ENCODE measurements around the gene CROCC. TPM values are rescaled to one million over a fixed set of nuclear protein-coding genes. Genes with fewer than 3 reads are reported as not detected.
"Not testable (repeated sequence)": the region's sequence is repeated elsewhere in the genome, so short reads cannot be mapped to it uniquely, and the experiment has no call there.

Gene CROCC
- total and polyA plus RNA-seq, 4 donors, result 10.5 to 68.7 (median 26.4) TPM

GRCh38 chr1:16927711-16928485 lies 6.2 kb downstream of the CROCC start:
- H3K27me3 ChIP-seq (ENCODE audit: control insufficient read depth in 1 of 2, insufficient read depth in 2 of 2, low read length in 1 of 2), result no peaks in the 10 kb centered on the region
- no peaks in the 10 kb centered on the region for H3K4me1 ChIP-seq (ENCODE audit: control insufficient read depth in 1 of 2, insufficient read depth in 2 of 2, low read length in 2 of 2)
- no peaks in the 10 kb centered on the region for H3K9me3 ChIP-seq (ENCODE audit: control insufficient read depth, low read length)
- WGBS, 2 donors, result 84 to 87% methylated on average over 13 of the region's 13 CpGs
- peaks cover 0 to 2% of the 10 kb centered on the region in 2 donors for H3K36me3 ChIP-seq (ENCODE audit: control insufficient read depth in 1 of 2, insufficient read depth in 2 of 2, low read length in 1 of 2)
- intact Hi-C loops (cut with DNase I), result loop anchor here in 1 of 2 donors (10.0 kb wide), 1 partner anchor 313 kb away; the partner anchor contains the start of gene NBPF1
- no peak for DNase-seq
- no peak overlapping the region for H3K27ac ChIP-seq (ENCODE audit: low read depth in 1 of 2, low read length in 2 of 2)
- no peak overlapping the region for H3K4me3 ChIP-seq (ENCODE audit: low read length in 2 of 2)
- ATAC-seq (ENCODE audit: low FRiP score), result no peak

GRCh38 chr1:16929146-16930041 lies 7.7 kb downstream of the CROCC start:
- ATAC-seq (ENCODE audit: low FRiP score); H3K27ac ChIP-seq (ENCODE audit: low read depth in 1 of 2, low read length in 2 of 2); H3K9me3 ChIP-seq (ENCODE audit: control insufficient read depth, low read length); H3K4me3 ChIP-seq (ENCODE audit: low read length in 2 of 2); H3K36me3 ChIP-seq (ENCODE audit: control insufficient read depth in 1 of 2, insufficient read depth in 2 of 2, low read length in 1 of 2); H3K4me1 ChIP-seq (ENCODE audit: control insufficient read depth in 1 of 2, insufficient read depth in 2 of 2, low read length in 2 of 2); H3K27me3 ChIP-seq (ENCODE audit: control insufficient read depth in 1 of 2, insufficient read depth in 2 of 2, low read length in 1 of 2): not testable (repeated sequence)
- DNase-seq, result peak in 1 of 2 donors; percentile 39
- WGBS, 2 donors, result 89 to 90% methylated on average over 24 of the region's 24 CpGs
- intact Hi-C loops (cut with DNase I), result loop anchor here in 1 of 2 donors (10.0 kb wide), 1 partner anchor 315 kb away; the partner anchor contains the start of gene NBPF1

DNA sequence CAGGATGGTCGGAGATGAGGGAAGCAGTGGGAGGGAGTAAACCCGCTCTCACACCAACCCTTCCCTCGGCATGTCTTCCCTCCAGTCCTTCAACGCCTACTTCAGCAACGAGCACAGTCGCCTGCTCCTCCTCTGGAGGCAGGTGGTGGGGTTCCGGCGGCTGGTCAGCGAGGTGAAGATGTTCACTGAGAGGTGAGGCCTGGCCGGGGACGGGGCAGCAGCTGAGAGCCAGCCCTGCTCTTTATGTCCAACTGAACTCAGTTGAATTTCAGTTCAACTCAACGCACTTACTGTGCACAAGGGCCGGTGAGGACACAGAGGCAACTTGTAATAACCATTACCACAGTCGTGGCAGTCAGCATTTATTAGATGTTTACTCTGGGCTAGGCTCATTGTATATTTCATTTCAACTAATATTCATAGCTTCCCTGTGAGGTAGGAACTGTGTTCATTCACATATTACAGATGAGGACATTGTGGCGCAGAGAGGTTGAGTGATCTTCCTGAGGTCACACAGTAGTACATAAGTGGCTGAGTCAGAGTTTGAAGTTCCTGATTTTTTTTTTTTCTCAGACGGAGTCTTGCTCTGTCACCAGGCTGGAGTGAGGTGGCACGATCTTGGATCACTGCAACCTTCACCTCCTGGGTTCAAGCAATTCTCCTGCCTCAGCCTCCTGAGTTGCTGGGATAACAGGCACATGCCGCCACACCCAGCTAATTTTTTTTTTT lies 9.6 kb downstream of the CROCC start:
- ATAC-seq (ENCODE audit: low FRiP score); H3K4me3 ChIP-seq (ENCODE audit: low read length in 2 of 2); H3K9me3 ChIP-seq (ENCODE audit: control insufficient read depth, low read length); H3K36me3 ChIP-seq (ENCODE audit: control insufficient read depth in 1 of 2, insufficient read depth in 2 of 2, low read length in 1 of 2); H3K27me3 ChIP-seq (ENCODE audit: control insufficient read depth in 1 of 2, insufficient read depth in 2 of 2, low read length in 1 of 2); DNase-seq; H3K27ac ChIP-seq (ENCODE audit: low read depth in 1 of 2, low read length in 2 of 2); H3K4me1 ChIP-seq (ENCODE audit: control insufficient read depth in 1 of 2, insufficient read depth in 2 of 2, low read length in 2 of 2); intact Hi-C loops (cut with DNase I): not testable (repeated sequence)
- WGBS, 2 donors, result 85 to 89% methylated on average over 18 of the region's 18 CpGs

DNA sequence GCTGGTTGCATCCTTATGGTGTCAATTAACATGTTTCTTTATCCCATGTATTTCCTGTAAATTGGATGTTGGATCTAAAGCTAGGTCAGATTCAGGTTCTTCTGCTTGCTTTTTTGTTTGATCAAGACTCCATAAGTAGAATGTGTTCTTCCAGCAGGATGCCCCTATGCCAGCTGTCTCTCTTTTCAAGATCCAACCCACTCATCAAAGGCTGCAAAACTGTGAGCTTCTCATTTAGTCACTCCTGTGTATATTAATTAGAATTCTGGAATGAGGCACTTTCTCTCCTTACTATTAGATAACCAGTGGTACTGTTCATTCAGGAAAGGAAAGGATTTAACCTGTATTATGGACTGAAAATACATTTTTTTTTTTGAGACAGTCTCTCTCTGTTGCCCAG lies 12.2 kb downstream of the CROCC start:
- H3K36me3 ChIP-seq (ENCODE audit: control insufficient read depth in 1 of 2, insufficient read depth in 2 of 2, low read length in 1 of 2); H3K9me3 ChIP-seq (ENCODE audit: control insufficient read depth, low read length); DNase-seq; H3K4me3 ChIP-seq (ENCODE audit: low read length in 2 of 2); H3K27me3 ChIP-seq (ENCODE audit: control insufficient read depth in 1 of 2, insufficient read depth in 2 of 2, low read length in 1 of 2); ATAC-seq (ENCODE audit: low FRiP score); intact Hi-C loops (cut with DNase I); H3K4me1 ChIP-seq (ENCODE audit: control insufficient read depth in 1 of 2, insufficient read depth in 2 of 2, low read length in 2 of 2); H3K27ac ChIP-seq (ENCODE audit: low read depth in 1 of 2, low read length in 2 of 2): not testable (repeated sequence)

DNA sequence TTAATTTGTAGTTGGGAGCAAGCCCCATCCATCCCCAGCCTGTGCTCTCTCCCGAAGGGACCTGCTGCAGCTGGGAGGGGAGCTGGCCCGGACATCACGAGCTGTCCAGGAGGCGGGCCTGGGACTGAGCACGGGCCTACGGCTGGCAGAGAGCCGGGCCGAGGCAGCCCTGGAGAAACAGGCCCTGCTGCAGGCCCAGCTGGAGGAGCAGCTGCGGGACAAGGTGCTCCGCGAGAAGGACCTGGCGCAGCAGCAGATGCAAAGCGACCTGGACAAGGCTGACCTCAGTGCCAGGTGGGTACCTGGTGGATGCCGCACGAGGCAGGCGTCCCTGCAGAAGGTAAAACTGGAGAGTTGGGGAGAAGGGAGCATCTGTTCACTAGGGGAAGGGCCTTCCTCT lies 14.8 kb downstream of the CROCC start:
- DNase-seq; H3K36me3 ChIP-seq (ENCODE audit: control insufficient read depth in 1 of 2, insufficient read depth in 2 of 2, low read length in 1 of 2); H3K27ac ChIP-seq (ENCODE audit: low read depth in 1 of 2, low read length in 2 of 2); H3K4me1 ChIP-seq (ENCODE audit: control insufficient read depth in 1 of 2, insufficient read depth in 2 of 2, low read length in 2 of 2); H3K4me3 ChIP-seq (ENCODE audit: low read length in 2 of 2); H3K9me3 ChIP-seq (ENCODE audit: control insufficient read depth, low read length); H3K27me3 ChIP-seq (ENCODE audit: control insufficient read depth in 1 of 2, insufficient read depth in 2 of 2, low read length in 1 of 2); intact Hi-C loops (cut with DNase I); ATAC-seq (ENCODE audit: low FRiP score): not testable (repeated sequence)
- WGBS, 2 donors, result 80 to 87% methylated on average over 16 of the region's 16 CpGs

GRCh38 chr1:16938351-16939321 lies 16.9 kb downstream of the CROCC start:
- Histone ChIP-seq H3K4me1 (ENCODE audit: control insufficient read depth in 1 of 2, insufficient read depth in 2 of 2, low read length in 2 of 2) (no peaks in the 10 kb centered on the region), H3K4me3 (ENCODE audit: low read length in 2 of 2) (no peak overlapping the region), H3K27me3 (ENCODE audit: control insufficient read depth in 1 of 2, insufficient read depth in 2 of 2, low read length in 1 of 2) (no peaks in the 10 kb centered on the region), H3K36me3 (ENCODE audit: control insufficient read depth in 1 of 2, insufficient read depth in 2 of 2, low read length in 1 of 2) (no peaks in the 10 kb centered on the region), H3K27ac (ENCODE audit: low read depth in 1 of 2, low read length in 2 of 2) (no peak overlapping the region), H3K9me3 (ENCODE audit: control insufficient read depth, low read length) (no peaks in the 10 kb centered on the region)
- DNase-seq, result no peak
- no peak for ATAC-seq (ENCODE audit: low FRiP score)
- 48 to 65% methylated on average over 51 of the region's 51 CpGs for WGBS, 2 donors
- intact Hi-C loops (cut with DNase I), result no loop called here

GRCh38 chr1:16939386-16940180 lies 17.9 kb downstream of the CROCC start:
- H3K27ac ChIP-seq (ENCODE audit: low read depth in 1 of 2, low read length in 2 of 2); H3K27me3 ChIP-seq (ENCODE audit: control insufficient read depth in 1 of 2, insufficient read depth in 2 of 2, low read length in 1 of 2); H3K36me3 ChIP-seq (ENCODE audit: control insufficient read depth in 1 of 2, insufficient read depth in 2 of 2, low read length in 1 of 2); H3K4me3 ChIP-seq (ENCODE audit: low read length in 2 of 2); DNase-seq; H3K9me3 ChIP-seq (ENCODE audit: control insufficient read depth, low read length); intact Hi-C loops (cut with DNase I); H3K4me1 ChIP-seq (ENCODE audit: control insufficient read depth in 1 of 2, insufficient read depth in 2 of 2, low read length in 2 of 2); ATAC-seq (ENCODE audit: low FRiP score): not testable (repeated sequence)
- 95% methylated on average over 32 of the region's 32 CpGs for WGBS, 2 donors
